ENCODE data around the gene CALHM1. TPM values are rescaled to one million over a fixed set of nuclear protein-coding genes. Genes with fewer than 3 reads are reported as not detected.

Gene CALHM1
- total RNA-seq, 4 donors from 2014 or later = 0.85 TPM; not detected in 3

GRCh38 chr10:103433858-103434257 lies 24.8 kb downstream of the CALHM1 start:
- no peaks in the 10 kb centered on the region for H3K4me1 ChIP-seq
- H3K4me3 ChIP-seq = no peak overlapping the region
- H3K27me3 ChIP-seq = no peaks in the 10 kb centered on the region
- H3K27ac ChIP-seq = no peak overlapping the region
- TF ChIP-seq CTCF (IDR thresholded peaks at IDR 0.05) (no peak), POLR2A (IDR thresholded peaks at IDR 0.05) (no peak)
- no peaks in the 10 kb centered on the region for H3K9me3 ChIP-seq
- DNase-seq = no peak
- peaks cover 0 to 63% (median 0%) of the 10 kb centered on the region in 3 donors for H3K36me3 ChIP-seq

GRCh38 chr10:103431902-103432301 lies 26.8 kb downstream of the CALHM1 start:
- TF ChIP-seq CTCF (IDR thresholded peaks at IDR 0.05) = no peak
- no peak for TF ChIP-seq POLR2A (IDR thresholded peaks at IDR 0.05)
- H3K4me3 ChIP-seq = no peak overlapping the region
- no peak overlapping the region for H3K27ac ChIP-seq
- no peaks in the 10 kb centered on the region for H3K27me3 ChIP-seq
- H3K9me3 ChIP-seq = no peaks in the 10 kb centered on the region
- no peak for DNase-seq
- peaks cover 0 to 61% (median 0%) of the 10 kb centered on the region in 3 donors for H3K36me3 ChIP-seq
- H3K4me1 ChIP-seq = no peaks in the 10 kb centered on the region

- no peak overlapping the region for H3K4me3 ChIP-seq
- no peaks in the 10 kb centered on the region for H3K4me1 ChIP-seq
- no peak for TF ChIP-seq CTCF (IDR thresholded peaks at IDR 0.05)
- H3K27me3 ChIP-seq = no peaks in the 10 kb centered on the region
- no peak for DNase-seq
- no peak overlapping the region for H3K27ac ChIP-seq
- peaks cover 0 to 64% (median 0%) of the 10 kb centered on the region in 3 donors for H3K36me3 ChIP-seq
- no peaks in the 10 kb centered on the region for H3K9me3 ChIP-seq
Measured at GRCh38 chr10:103429647-103430046, 29.1 kb downstream of the CALHM1 start.

- Histone ChIP-seq H3K4me1 (no peaks in the 10 kb centered on the region), H3K9me3 (no peaks in the 10 kb centered on the region), H3K36me3 (peaks cover 0 to 66% (median 0%) of the 10 kb centered on the region in 3 donors), H3K27me3 (no peaks in the 10 kb centered on the region), H3K4me3 (no peak overlapping the region), H3K27ac (no peak overlapping the region)
- TF ChIP-seq CTCF (IDR thresholded peaks at IDR 0.05) (no peak), POLR2A (IDR thresholded peaks at IDR 0.05) (no peak)
- DNase-seq = no peak
Measured at GRCh38 chr10:103428989-103429643, 29.6 kb downstream of the CALHM1 start.

GRCh38 chr10:103427866-103428265 lies 30.8 kb downstream of the CALHM1 start:
- peaks cover 0 to 72% (median 0%) of the 10 kb centered on the region in 3 donors for H3K36me3 ChIP-seq
- DNase-seq = no peak

More at GRCh38 chr10:103427866-103428265, 30.8 kb downstream of the CALHM1 start:
- Histone ChIP-seq H3K9me3 (no peaks in the 10 kb centered on the region), H3K4me3 (no peak overlapping the region), H3K27me3 (no peaks in the 10 kb centered on the region), H3K27ac (no peak overlapping the region), H3K4me1 (no peaks in the 10 kb centered on the region)
- TF ChIP-seq CTCF (IDR thresholded peaks at IDR 0.05) (no peak), POLR2A (IDR thresholded peaks at IDR 0.05) (no peak)
